IMR-90 (cell line): ENCODE measurements around the gene ZDHHC17. TPM values are rescaled to one million over a fixed set of nuclear protein-coding genes. Genes with fewer than 3 reads are reported as not detected.

Experiments
- ATAC-seq: fragments of 200-7000 bp; cut with Tn5 transposase; 2 replicates; pipeline ENCODE4 v1.9.1; 2020; ENCODE audit warnings: low read depth, mild to moderate bottlenecking, moderate library complexity
- BruUV-seq: library from RNA; stranded (reverse); fragments of 400-500 nt; replicated peaks from 2 replicates; lab custom pipeline; 2021; lab: Mats Ljungman, UMichigan
- CTCF ChIA-PET: fragments of 300-600 bp; formaldehyde crosslinking; extraction: SDS; loops from one replicate; lab custom pipeline; 2021; ENCODE audit warnings: antibody characterized with exemption; lab: Yijun Ruan, JAX
- POLR2A ChIA-PET: fragments of 300-600 bp; sonication (Branson Sonifier 250); formaldehyde crosslinking; loops from one replicate; lab custom pipeline; 2022; ENCODE audit warnings: antibody characterized with exemption; ENCODE audit not compliant: unreplicated experiment; lab: Charles Lee
- DNase-seq: peaks from one replicate; pipeline ENCODE4 v3.0.0; 2013
- H2AFZ ChIP-seq: replicated peaks from 2 replicates; pipeline ENCODE3; 2013; ENCODE audit warnings: low read length, mild to moderate bottlenecking; ENCODE audit not compliant: poor library complexity
- H2AK5ac ChIP-seq: 2 replicates; pipeline ENCODE4 v1.6.1; 2013; ENCODE audit warnings: low read depth, low read length, inconsistent platforms
- H2AK9ac ChIP-seq: replicated peaks from 2 replicates; pipeline ENCODE3; 2013; ENCODE audit warnings: mild to moderate bottlenecking, low read depth, low read length, moderate library complexity; ENCODE audit not compliant: poor library complexity
- H2BK120ac ChIP-seq: 2 replicates; pipeline ENCODE4 v1.6.1; 2013; ENCODE audit warnings: low read depth, low read length, inconsistent platforms
- H2BK15ac ChIP-seq: 3 replicates; pipeline ENCODE4 v1.6.1; 2013; ENCODE audit warnings: low read depth, low read length, inconsistent platforms
- H2BK20ac ChIP-seq: 2 replicates; pipeline ENCODE4 v1.6.1; 2013; ENCODE audit warnings: low read depth, mild to moderate bottlenecking, inconsistent platforms, low read length, moderate library complexity
- H2BK5ac ChIP-seq: 2 replicates; pipeline ENCODE4 v1.6.1; 2013; ENCODE audit warnings: mild to moderate bottlenecking, low read depth, low read length, inconsistent platforms; ENCODE audit not compliant: poor library complexity, severe bottlenecking
- H3K14ac ChIP-seq: replicated peaks from 2 replicates; pipeline ENCODE4 v1.6.1; 2013; ENCODE audit warnings: low read depth, low read length, inconsistent platforms
- H3K18ac ChIP-seq: 2 replicates; pipeline ENCODE4 v1.6.1; 2013; ENCODE audit warnings: low read depth, low read length, control low read depth
- H3K23ac ChIP-seq: 2 replicates; pipeline ENCODE4 v1.6.1; 2013; ENCODE audit warnings: low read depth, low read length, inconsistent platforms
- H3K27ac ChIP-seq: 2 replicates; pipeline ENCODE4 v1.5.1; 2013; ENCODE audit warnings: mild to moderate bottlenecking, control low read depth, low read length; ENCODE audit not compliant: insufficient read depth
- H3K27me3 ChIP-seq: 2 replicates; pipeline ENCODE4 v1.6.1; 2013; ENCODE audit warnings: low read length; ENCODE audit not compliant: control insufficient read depth, insufficient read depth
- H3K36me3 ChIP-seq: 2 replicates; pipeline ENCODE4 v1.6.1; 2013; ENCODE audit warnings: low read length, mixed read lengths; ENCODE audit not compliant: control insufficient read depth, insufficient read depth
- H3K4ac ChIP-seq: 2 replicates; pipeline ENCODE4 v1.6.1; 2013; ENCODE audit warnings: low read depth, low read length, inconsistent platforms
- H3K4me1 ChIP-seq: 2 replicates; pipeline ENCODE4 v1.6.1; 2013; ENCODE audit warnings: low read length, mixed read lengths; ENCODE audit not compliant: control insufficient read depth, insufficient read depth
- H3K4me2 ChIP-seq: 2 replicates; pipeline ENCODE4 v1.6.1; 2013; ENCODE audit warnings: low read depth, mild to moderate bottlenecking, control low read depth, low read length, moderate library complexity
- H3K4me3 ChIP-seq: 2 replicates; pipeline ENCODE4 v1.5.1; 2013; ENCODE audit warnings: low read depth, mild to moderate bottlenecking, control low read depth, low read length, moderate library complexity; ENCODE audit not compliant: insufficient read depth
- H3K56ac ChIP-seq: 2 replicates; pipeline ENCODE4 v1.6.1; 2013; ENCODE audit warnings: low read length, inconsistent platforms; ENCODE audit not compliant: insufficient read depth; ENCODE audit errors: extremely low read depth
- H3K79me1 ChIP-seq, 2 experiments: 2 replicates each; pipeline ENCODE4 v1.6.1; 2013; ENCODE audit warnings: low read length in 2 of 2, inconsistent platforms in 1 of 2, low read depth in 1 of 2
- H3K9ac ChIP-seq: 2 replicates; pipeline ENCODE4 v1.6.1; 2013; ENCODE audit warnings: low read depth, low read length, control low read depth
- H3K9me1 ChIP-seq: 2 replicates; pipeline ENCODE4 v1.6.1; 2013; ENCODE audit warnings: low read length, inconsistent platforms; ENCODE audit not compliant: insufficient read depth
- H3K9me3 ChIP-seq: 2 replicates; pipeline ENCODE4 v1.6.1; 2013; ENCODE audit warnings: low read length; ENCODE audit not compliant: control insufficient read depth, insufficient read depth
- H4K20me1 ChIP-seq: 2 replicates; pipeline ENCODE4 v1.6.1; 2013; ENCODE audit warnings: low read length, inconsistent platforms; ENCODE audit not compliant: insufficient read depth
- H4K5ac ChIP-seq: 2 replicates; pipeline ENCODE4 v1.6.1; 2013; ENCODE audit warnings: mild to moderate bottlenecking, low read depth, low read length, control low read depth
- H4K8ac ChIP-seq, 2 experiments: 2 replicates each; pipeline ENCODE4 v1.6.1; 2013; ENCODE audit warnings: low read depth in 2 of 2, low read length in 2 of 2, control low read depth in 1 of 2, inconsistent platforms in 1 of 2
- H4K91ac ChIP-seq: 2 replicates; pipeline ENCODE4 v1.6.1; 2013; ENCODE audit warnings: low read depth, low read length, inconsistent platforms; ENCODE audit not compliant: insufficient read depth
- BHLHE40 ChIP-seq: fragments of 150-350 bp; IDR thresholded peaks from 2 replicates; pipeline ENCODE4 v1.6.1; 2016; ENCODE audit warnings: mild to moderate bottlenecking, low read depth, low read length
- CEBPB ChIP-seq: IDR thresholded peaks from 2 replicates; pipeline ENCODE4 v1.6.1; 2012; ENCODE audit warnings: low read depth, low read length, improper control_type of control experiment
- CHD1 ChIP-seq: IDR thresholded peaks from 2 replicates; pipeline ENCODE4 v1.6.1; 2012; ENCODE audit warnings: low read depth, low read length, improper control_type of control experiment
- CTCF ChIP-seq: conservative IDR thresholded peaks from 2 replicates; pipeline ENCODE4 v1.5.1; 2012; ENCODE audit warnings: mild to moderate bottlenecking, low read depth, low read length, improper control_type of control experiment
- ELK1 ChIP-seq: fragments of 150-350 bp; IDR thresholded peaks from 2 replicates; pipeline ENCODE4 v1.6.1; 2016; ENCODE audit warnings: low read depth, mild to moderate bottlenecking, low read length, moderate library complexity, borderline replicate concordance
- FOS ChIP-seq: fragments of 150-350 bp; IDR thresholded peaks from 2 replicates; pipeline ENCODE4 v1.6.1; 2016; ENCODE audit warnings: low read depth, low read length
- MAFK ChIP-seq: IDR thresholded peaks from 2 replicates; pipeline ENCODE4 v1.6.1; 2012; ENCODE audit warnings: low read depth, low read length, improper control_type of control experiment
- MAZ ChIP-seq: IDR thresholded peaks from 2 replicates; pipeline ENCODE4 v1.6.1; 2012; ENCODE audit warnings: low read depth, mild to moderate bottlenecking, low read length, improper control_type of control experiment, moderate library complexity, borderline replicate concordance
- POLR2A ChIP-seq: IDR thresholded peaks from 2 replicates; pipeline ENCODE4 v1.6.1; 2012; ENCODE audit warnings: mild to moderate bottlenecking, low read depth, low read length
- RAD21 ChIP-seq: IDR thresholded peaks from 2 replicates; pipeline ENCODE4 v1.6.1; 2012; ENCODE audit warnings: low read length, improper control_type of control experiment
- RCOR1 ChIP-seq: IDR thresholded peaks from 2 replicates; pipeline ENCODE4 v1.6.1; 2012; ENCODE audit warnings: mild to moderate bottlenecking, low read length, improper control_type of control experiment; ENCODE audit not compliant: insufficient replicate concordance
- RFX5 ChIP-seq: IDR thresholded peaks from 2 replicates; pipeline ENCODE4 v1.8.0; 2012; ENCODE audit warnings: low read depth, mild to moderate bottlenecking, low read length, moderate library complexity
- SMC3 ChIP-seq: fragments of 150-350 bp; IDR thresholded peaks from 2 replicates; pipeline ENCODE4 v1.6.1; 2016; ENCODE audit warnings: low read depth, mild to moderate bottlenecking, antibody characterized with exemption, low read length, moderate library complexity
- WGBS, 2 experiments: methylation state at CpG; one replicate each; pipeline versions ENCODE4 v1.1.5 to v1.1.7; 2013; ENCODE audit warnings: missing lambda C conversion rate in 2 of 2; ENCODE audit not compliant: insufficient read length in 1 of 2; ENCODE audit errors: extremely low coverage in 2 of 2; 5-methylcytosine and 5-hydroxymethylcytosine counted together
- dilution Hi-C: fragments of 300-500 bp; cut with HindIII; formaldehyde crosslinking; loops from one replicate; pipeline ENCODE4 v1.14.3; 2018; ENCODE audit warnings: low sequenced_read_pairs; ENCODE audit not compliant: unreplicated experiment
- in situ Hi-C: fragments of 300-500 bp; cut with MboI; formaldehyde crosslinking; loops from 3 replicates; pipeline ENCODE4 v1.14.3; 2019; ENCODE audit warnings: low sequenced_read_pairs, inconsistent platforms, mixed read lengths
- intact Hi-C: fragments of 100-400 bp; cut with micrococcal nuclease; formaldehyde crosslinking; loops from 2 replicates; pipeline ENCODE4 v1.10.0; 2022
- polyA plus RNA-seq, 3 experiments: library from polyadenylated mRNA; depleted of rRNA; stranded (reverse); fragments of >200 nt; gene quantifications; 2 replicates each; pipeline ENCODE4 v1.2.3, GENCODE V29; 2012; ENCODE audit warnings: low replicate concordance in 1 of 3
- total RNA-seq: library from RNA; depleted of rRNA; stranded (reverse); fragments of >200 nt; gene quantifications from 2 replicates; pipeline ENCODE4 v1.2.3, GENCODE V29; 2012

The ZDHHC17 gene
- total and polyA plus RNA-seq, 2 of the 4 experiments (the other 2 are of a cell fraction), result 23.3 to 125 TPM

- H3K4ac ChIP-seq, result peak overlapping the region; percentile 41; the same call in 1 of the 2 replicates
- intact Hi-C loops, result no loop called here
- peak overlapping the region in 1 of 2 experiments; percentile 17; a peak in 1 of 4 replicates for H4K8ac ChIP-seq
- no peaks in the 10 kb centered on the region for H3K27me3 ChIP-seq
- H4K20me1 ChIP-seq, result peaks cover 29% of the 10 kb centered on the region
- H2AK5ac ChIP-seq, result peak overlapping the region; percentile 5; the same call in 1 of the 2 replicates
- no peak overlapping the region for H3K27ac ChIP-seq
- H2BK5ac ChIP-seq, result no peak overlapping the region
- no peak overlapping the region; the same call in 1 of the 2 replicates for H3K14ac ChIP-seq
- WGBS, 2 experiments, result no CpG with 5 or more reads among the region's 2 CpGs
- H3K9me1 ChIP-seq, result peaks cover 13% of the 10 kb centered on the region
- BruUV-seq, result no TSS peak
- H3K9ac ChIP-seq, result no peak overlapping the region; the same call in 1 of the 2 replicates
- 0 out of 3 replicates have a peak overlapping the region, but pooled peaks have one; percentile 0 for H2BK15ac ChIP-seq
- ChIA-PET CTCF (no interaction called here), POLR2A (no interaction called here)
- no peak for DNase-seq
- H2AK9ac ChIP-seq, result no peak overlapping the region
- peaks cover 15 to 62% of the 10 kb centered on the region in 2 experiments for H3K79me1 ChIP-seq
- peaks cover 3% of the 10 kb centered on the region; the same call in 1 of the 2 replicates for H3K36me3 ChIP-seq
- no peak overlapping the region for H3K56ac ChIP-seq
- no peak for TF ChIP-seq RAD21
- TF ChIP-seq FOS, result no peak
- TF ChIP-seq SMC3, result no peak
- TF ChIP-seq MAFK, result no peak
- TF ChIP-seq ELK1, result no peak
- no peak for TF ChIP-seq CTCF
- TF ChIP-seq BHLHE40, result no peak
- TF ChIP-seq RFX5, result no peak
- no peak for TF ChIP-seq MAZ
- TF ChIP-seq RCOR1, result no peak
- TF ChIP-seq CHD1, result no peak
- no peak for TF ChIP-seq POLR2A
- TF ChIP-seq CEBPB, result no peak
- H3K4me2 ChIP-seq, result peak overlapping the region; percentile 98; the same call in 1 of the 2 replicates
- in situ Hi-C loops, result no loop called here
- ATAC-seq, result no peak
- no peak overlapping the region for H2AFZ ChIP-seq
- no peak overlapping the region for H2BK120ac ChIP-seq
- H2BK20ac ChIP-seq, result 0 out of 2 replicates have a peak overlapping the region, but pooled peaks have one; percentile 41
- no peak overlapping the region for H4K5ac ChIP-seq
- peak overlapping the region; percentile 22; the same call in 1 of the 2 replicates for H3K23ac ChIP-seq
- dilution Hi-C loops, result no loop called here
- no peaks in the 10 kb centered on the region for H3K9me3 ChIP-seq
- no peak overlapping the region for H4K91ac ChIP-seq
- H3K4me3 ChIP-seq, result no peak overlapping the region; the same call in 1 of the 2 replicates
- peaks cover 10% of the 10 kb centered on the region for H3K4me1 ChIP-seq
- no peak overlapping the region for H3K18ac ChIP-seq
Observed at GRCh38 chr12:76876696-76877229, 112.8 kb downstream of the ZDHHC17 start.
